GM10248 (cell line): Measurements from ENCODE around the gene CDH2.

Experiments
- CTCF ChIA-PET: fragments of 300-600 bp; sonication (Branson Sonifier 250); formaldehyde crosslinking; extraction: SDS; loops from one replicate; lab custom pipeline; 2021; ENCODE audit warnings: antibody characterized with exemption; lab: Yijun Ruan, JAX
- POLR2A ChIA-PET: fragments of 350-650 bp; sonication (Branson Sonifier 250); formaldehyde crosslinking; extraction: SDS; loops from one replicate; lab custom pipeline; 2020; ENCODE audit warnings: antibody characterized with exemption; lab: Yijun Ruan, JAX
- DNase-seq: peaks from one replicate; pipeline ENCODE4 v3.0.0; 2012; ENCODE audit errors: extremely low spot score
- CTCF ChIP-seq: IDR thresholded peaks from 2 replicates; pipeline ENCODE4 v1.5.1; 2012; ENCODE audit warnings: mild to moderate bottlenecking, low read depth; ENCODE audit errors: extremely low read depth, missing control alignments, control extremely low read depth

Gene CDH2

GRCh38 chr18:28125051-28125450 lies 51.9 kb downstream of the CDH2 start:
- no peak for TF ChIP-seq CTCF
- ChIA-PET CTCF (no interaction called here), POLR2A (no interaction called here)
- no peak for DNase-seq

GRCh38 chr18:28124131-28125029 lies 52.5 kb downstream of the CDH2 start:
- no peak for TF ChIP-seq CTCF
- DNase-seq: no peak
- POLR2A ChIA-PET: no interaction called here
- CTCF ChIA-PET: no interaction called here

- no peak for DNase-seq
- no peak for TF ChIP-seq CTCF
- ChIA-PET CTCF (no interaction called here), POLR2A (no interaction called here)
These were observed 53.4 kb downstream of the CDH2 start for GRCh38 chr18:28123401-28124030.

- ChIA-PET POLR2A (no interaction called here), CTCF (no interaction called here)
- DNase-seq: no peak
- TF ChIP-seq CTCF: no peak
These were observed 56.0 kb downstream of the CDH2 start for GRCh38 chr18:28120828-28121515.

- DNase-seq: no peak
- CTCF ChIA-PET: no interaction called here
- POLR2A ChIA-PET: no interaction called here
- no peak for TF ChIP-seq CTCF
These were observed 60.5 kb downstream of the CDH2 start for GRCh38 chr18:28116461-28116860.

GRCh38 chr18:28115149-28115550 lies 61.8 kb downstream of the CDH2 start:
- no peak for DNase-seq
- TF ChIP-seq CTCF: no peak
- POLR2A ChIA-PET: no interaction called here
- CTCF ChIA-PET: interaction anchor here (0.7 kb wide), 1 partner anchor 11 kb away, joined by 4 read pairs; no protein-coding TSS in a partner anchor
